ENCODE data around the gene WDR35.

DNA sequence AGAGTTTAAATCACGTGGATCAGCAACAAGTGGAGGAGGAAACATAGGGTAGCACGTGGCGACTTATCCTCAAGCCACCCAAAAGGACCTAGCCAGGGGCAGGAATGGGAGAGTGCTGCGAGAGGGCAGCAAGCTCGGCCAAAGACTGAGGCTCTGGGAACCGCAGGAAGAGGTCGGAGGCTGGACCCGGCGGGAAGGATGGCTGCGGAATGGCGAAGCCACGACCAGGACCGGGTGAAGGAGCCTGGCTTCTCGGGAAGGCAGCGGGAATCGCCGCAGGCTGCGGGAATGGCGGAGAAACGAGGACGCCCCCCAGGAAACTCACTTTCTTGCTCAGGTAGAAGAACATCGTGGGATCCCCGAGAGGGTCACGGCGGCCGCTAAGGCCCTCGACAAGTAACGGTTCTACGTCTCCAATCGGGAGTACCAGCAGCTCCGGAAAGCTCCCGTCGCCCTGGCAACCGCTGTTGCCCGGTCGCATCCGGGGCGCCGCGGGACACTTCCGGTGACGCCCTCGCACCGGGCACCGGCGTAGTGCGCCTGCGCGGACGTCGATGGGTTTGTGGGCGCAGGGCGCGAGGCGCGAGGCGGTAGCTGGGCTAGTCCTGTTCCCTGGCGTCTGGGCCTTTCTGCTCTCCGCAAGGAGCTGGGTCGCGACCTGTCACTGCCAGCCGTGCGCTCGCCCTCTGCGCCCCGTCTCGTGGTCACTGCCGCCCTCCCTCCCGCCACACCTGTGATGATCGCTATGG lies at the start of gene WDR35:
- TF ChIP-seq, protein P1, sequence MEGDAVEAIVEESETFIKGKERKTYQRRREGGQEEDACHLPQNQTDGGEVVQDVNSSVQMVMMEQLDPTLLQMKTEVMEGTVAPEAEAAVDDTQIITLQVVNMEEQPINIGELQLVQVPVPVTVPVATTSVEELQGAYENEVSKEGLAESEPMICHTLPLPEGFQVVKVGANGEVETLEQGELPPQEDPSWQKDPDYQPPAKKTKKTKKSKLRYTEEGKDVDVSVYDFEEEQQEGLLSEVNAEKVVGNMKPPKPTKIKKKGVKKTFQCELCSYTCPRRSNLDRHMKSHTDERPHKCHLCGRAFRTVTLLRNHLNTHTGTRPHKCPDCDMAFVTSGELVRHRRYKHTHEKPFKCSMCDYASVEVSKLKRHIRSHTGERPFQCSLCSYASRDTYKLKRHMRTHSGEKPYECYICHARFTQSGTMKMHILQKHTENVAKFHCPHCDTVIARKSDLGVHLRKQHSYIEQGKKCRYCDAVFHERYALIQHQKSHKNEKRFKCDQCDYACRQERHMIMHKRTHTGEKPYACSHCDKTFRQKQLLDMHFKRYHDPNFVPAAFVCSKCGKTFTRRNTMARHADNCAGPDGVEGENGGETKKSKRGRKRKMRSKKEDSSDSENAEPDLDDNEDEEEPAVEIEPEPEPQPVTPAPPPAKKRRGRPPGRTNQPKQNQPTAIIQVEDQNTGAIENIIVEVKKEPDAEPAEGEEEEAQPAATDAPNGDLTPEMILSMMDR (IDR thresholded peaks at IDR 0.05), result no peak
- TF ChIP-seq POLR2A (IDR thresholded peaks at IDR 0.05) (no peak), POLR2AphosphoS5 (IDR thresholded peaks at IDR 0.05) (peak in 1 of 3 donors; percentile 28), EP300 (IDR thresholded peaks at IDR 0.05) (no peak)

Measured in suprapubic skin (tissue), 4 donors.